NB4 (cell line): ENCODE data around the gene STN1.

Source experiments
- DNase-seq: peaks from one replicate; pipeline ENCODE4 v3.0.0; 2010; ENCODE audit warnings: low read depth
- H3K4me3 ChIP-seq: one replicate; pipeline ENCODE4 v1.5.1; 2011; ENCODE audit warnings: mild to moderate bottlenecking, low read depth, low read length, moderate library complexity
- MYC ChIP-seq: IDR thresholded peaks from 2 replicates; pipeline ENCODE4 v1.6.1; 2011; ENCODE audit warnings: low read depth, low read length
- POLR2A ChIP-seq: IDR thresholded peaks from 2 replicates; pipeline ENCODE4 v1.6.1; 2011; ENCODE audit warnings: mild to moderate bottlenecking; ENCODE audit not compliant: insufficient read length; ENCODE audit errors: extremely low read depth
- TF ChIP-seq, protein P1 (sequence below): IDR thresholded peaks from one replicate; pipeline ENCODE4 v1.5.1; 2012; ENCODE audit warnings: low read depth, low read length
- TF ChIP-seq, protein P2 (sequence below): IDR thresholded peaks from 2 replicates; pipeline ENCODE4 v1.6.1; 2011; ENCODE audit warnings: low read depth, low read length

The STN1 gene

DNA sequence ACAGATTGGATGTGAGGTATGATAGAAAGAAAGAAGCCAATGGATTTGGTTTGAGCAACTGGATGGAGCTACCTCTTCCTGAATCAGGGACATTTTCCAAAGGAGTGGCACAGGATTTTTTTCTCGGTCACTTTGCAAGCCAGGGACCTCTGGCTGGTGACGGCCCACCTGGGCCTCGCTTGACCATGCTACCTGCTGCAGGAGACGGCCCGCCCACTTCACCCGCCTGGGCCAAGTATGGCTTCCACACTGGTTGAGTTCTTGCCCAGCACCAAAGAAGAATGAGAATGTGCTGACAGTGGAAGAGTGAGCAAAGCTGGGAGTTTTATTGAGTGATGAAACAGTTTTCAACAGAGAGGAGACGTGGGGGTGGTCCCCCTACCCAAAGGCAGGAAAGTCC, 38.2 kb downstream of the STN1 start:
- no peak for DNase-seq
- TF ChIP-seq, protein P1, sequence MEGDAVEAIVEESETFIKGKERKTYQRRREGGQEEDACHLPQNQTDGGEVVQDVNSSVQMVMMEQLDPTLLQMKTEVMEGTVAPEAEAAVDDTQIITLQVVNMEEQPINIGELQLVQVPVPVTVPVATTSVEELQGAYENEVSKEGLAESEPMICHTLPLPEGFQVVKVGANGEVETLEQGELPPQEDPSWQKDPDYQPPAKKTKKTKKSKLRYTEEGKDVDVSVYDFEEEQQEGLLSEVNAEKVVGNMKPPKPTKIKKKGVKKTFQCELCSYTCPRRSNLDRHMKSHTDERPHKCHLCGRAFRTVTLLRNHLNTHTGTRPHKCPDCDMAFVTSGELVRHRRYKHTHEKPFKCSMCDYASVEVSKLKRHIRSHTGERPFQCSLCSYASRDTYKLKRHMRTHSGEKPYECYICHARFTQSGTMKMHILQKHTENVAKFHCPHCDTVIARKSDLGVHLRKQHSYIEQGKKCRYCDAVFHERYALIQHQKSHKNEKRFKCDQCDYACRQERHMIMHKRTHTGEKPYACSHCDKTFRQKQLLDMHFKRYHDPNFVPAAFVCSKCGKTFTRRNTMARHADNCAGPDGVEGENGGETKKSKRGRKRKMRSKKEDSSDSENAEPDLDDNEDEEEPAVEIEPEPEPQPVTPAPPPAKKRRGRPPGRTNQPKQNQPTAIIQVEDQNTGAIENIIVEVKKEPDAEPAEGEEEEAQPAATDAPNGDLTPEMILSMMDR, result no peak
- TF ChIP-seq POLR2A, result no peak
- TF ChIP-seq, protein P2, sequence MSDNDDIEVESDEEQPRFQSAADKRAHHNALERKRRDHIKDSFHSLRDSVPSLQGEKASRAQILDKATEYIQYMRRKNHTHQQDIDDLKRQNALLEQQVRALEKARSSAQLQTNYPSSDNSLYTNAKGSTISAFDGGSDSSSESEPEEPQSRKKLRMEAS, result no peak
- TF ChIP-seq MYC, result no peak
- no peak overlapping the region for H3K4me3 ChIP-seq

DNA sequence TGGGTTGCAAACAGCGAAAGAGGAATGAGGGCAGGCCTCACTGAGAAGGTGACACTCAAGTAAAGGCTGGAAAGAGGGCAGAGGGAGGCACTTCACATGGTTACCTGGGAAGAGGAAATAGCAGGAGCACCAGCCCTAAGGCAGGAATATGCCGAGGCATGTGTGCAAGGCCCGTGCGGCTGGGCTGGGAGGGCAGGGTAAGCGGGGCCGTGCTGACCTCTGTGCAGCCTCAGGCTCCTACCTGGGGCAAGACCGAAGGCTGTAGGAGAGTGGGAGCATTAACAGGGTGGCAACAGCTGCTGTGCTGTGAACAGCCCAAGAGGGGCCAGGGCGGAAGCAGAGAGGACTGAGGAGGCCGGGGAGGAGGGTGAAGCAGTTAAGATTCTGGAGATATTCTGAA, 38.6 kb downstream of the STN1 start:
- TF ChIP-seq, protein P2, result no peak
- no peak for TF ChIP-seq POLR2A
- TF ChIP-seq, protein P1, result no peak
- no peak for TF ChIP-seq MYC
- no peak overlapping the region for H3K4me3 ChIP-seq
- no peak for DNase-seq

DNA sequence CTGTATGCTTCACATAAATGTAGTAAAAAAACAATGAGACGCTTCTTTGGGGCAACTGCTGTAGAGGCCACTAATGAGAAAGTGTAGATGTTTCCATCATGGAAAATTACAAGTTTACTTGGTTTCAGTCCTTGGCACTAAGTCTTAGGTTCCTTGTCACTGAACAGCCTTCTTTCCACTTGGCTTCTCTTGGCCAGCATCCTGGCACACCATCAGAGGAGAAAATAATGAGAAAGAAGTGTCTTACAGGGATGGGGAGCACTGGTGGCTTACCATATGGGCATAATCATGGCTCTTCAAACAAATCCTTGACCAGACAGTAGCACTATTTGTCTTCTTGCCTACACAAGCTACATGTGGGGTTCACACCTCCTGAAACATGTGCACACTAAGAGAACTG, 40.1 kb downstream of the STN1 start:
- H3K4me3 ChIP-seq, result no peak overlapping the region
- no peak for DNase-seq
- TF ChIP-seq, protein P1, result no peak
- no peak for TF ChIP-seq MYC
- TF ChIP-seq, protein P2, result no peak
- TF ChIP-seq POLR2A, result no peak

DNA sequence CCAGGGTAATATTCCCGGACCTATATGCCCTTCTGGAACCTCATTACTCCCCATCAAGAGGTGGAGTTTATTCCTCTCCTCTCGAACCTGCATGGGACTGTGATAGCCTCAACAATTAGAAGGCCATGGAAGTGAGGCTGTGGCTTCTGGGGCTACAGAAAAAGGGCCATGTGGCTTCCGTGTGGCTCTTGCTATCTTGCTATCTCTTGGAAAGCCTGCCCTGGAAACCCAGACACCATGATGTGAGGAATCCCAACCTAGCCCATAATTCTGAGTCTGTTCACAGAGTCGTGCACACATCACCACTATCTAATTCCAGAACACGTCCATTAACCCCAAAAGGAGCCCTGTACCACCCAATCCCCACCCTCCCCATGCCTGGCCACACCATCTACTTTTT, 41.8 kb downstream of the STN1 start:
- TF ChIP-seq, protein P2, result no peak
- TF ChIP-seq MYC, result no peak
- no peak for TF ChIP-seq POLR2A
- TF ChIP-seq, protein P1, result no peak
- DNase-seq, result no peak
- no peak overlapping the region for H3K4me3 ChIP-seq

DNA sequence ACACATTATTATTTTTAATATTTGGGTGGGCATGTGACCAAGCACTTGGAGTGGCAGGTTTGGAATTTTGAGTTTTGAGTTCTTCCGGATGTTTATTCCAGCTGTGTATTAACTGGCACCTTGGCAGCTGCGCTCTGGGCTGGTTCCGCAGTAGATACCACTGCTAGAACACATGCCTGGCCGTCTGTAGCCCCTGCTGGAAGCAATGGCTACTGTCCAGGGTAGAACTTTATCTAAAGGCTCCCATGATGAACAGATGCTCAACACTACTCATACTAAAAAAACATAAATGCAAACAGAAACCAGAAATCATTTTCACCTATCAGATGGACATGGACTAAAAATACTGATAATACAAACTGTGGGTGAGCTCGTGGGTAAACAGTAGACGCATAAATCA, 43.3 kb downstream of the STN1 start:
- DNase-seq, result no peak
- H3K4me3 ChIP-seq, result no peak overlapping the region
- TF ChIP-seq, protein P1, result no peak
- TF ChIP-seq POLR2A (no peak), MYC (no peak)
- TF ChIP-seq, protein P2, result no peak
